HPDE6-E6E7 (cell line): ENCODE results near the gene STUM.

Source experiments
- DNase-seq: peaks from one replicate; pipeline ENCODE4 v3.0.0; 2011; ENCODE audit warnings: missing footprints; ENCODE audit errors: extremely low spot score

STUM gene

GRCh38 chr1:226654046-226654667 is 105.6 kb downstream of the STUM start:
- no peak for DNase-seq

GRCh38 chr1:226654668-226655055 is 106.1 kb downstream of the STUM start:
- no peak for DNase-seq

- no peak for DNase-seq
Observed at GRCh38 chr1:226655251-226656163, 106.9 kb downstream of the STUM start.

GRCh38 chr1:226656201-226656600 is 107.6 kb downstream of the STUM start:
- DNase-seq: no peak

GRCh38 chr1:226656601-226657277 is 108.2 kb downstream of the STUM start:
- peak; percentile 38 for DNase-seq

GRCh38 chr1:226657895-226658545 is 109.5 kb downstream of the STUM start:
- peak; percentile 59 for DNase-seq

GRCh38 chr1:226658546-226659125 is 110.1 kb downstream of the STUM start:
- DNase-seq: no peak
